Kidney epithelial cell (primary cell): ENCODE measurements around the gene SORBS1. TPM values are rescaled to one million over a fixed set of nuclear protein-coding genes. Genes with fewer than 3 reads are reported as not detected.

ENCODE experiments used
- DNase-seq: peaks from one replicate; pipeline ENCODE4 v3.0.0-alpha.2; 2010; ENCODE audit warnings: low read depth
- H3K27me3 ChIP-seq: 2 replicates; pipeline ENCODE4 v1.6.0; 2011; ENCODE audit warnings: low read length; ENCODE audit not compliant: control insufficient read depth, insufficient read depth
- H3K36me3 ChIP-seq: 2 replicates; pipeline ENCODE4 v1.5.1; 2011; ENCODE audit warnings: low read length; ENCODE audit not compliant: control insufficient read depth, insufficient read depth
- H3K4me3 ChIP-seq: 2 replicates; pipeline ENCODE4 v1.5.1; 2011; ENCODE audit warnings: low read depth, mild to moderate bottlenecking, control low read depth, low read length
- CTCF ChIP-seq: IDR thresholded peaks from 2 replicates; pipeline ENCODE4 v1.5.1; 2011; ENCODE audit warnings: mild to moderate bottlenecking, moderate library complexity, low read length, control low read depth, inconsistent platforms; ENCODE audit not compliant: insufficient read depth, poor library complexity, severe bottlenecking
- total RNA-seq: library from RNA; depleted of rRNA; stranded (reverse); fragments of >200 nt; gene quantifications from 2 replicates; pipeline ENCODE4 v1.2.3, GENCODE V29; 2015

The SORBS1 gene
- total RNA-seq, 1 donor from 2014 or later, result 4.9 TPM

GRCh38 chr10:95531994-95532399 is 29.2 kb downstream of the SORBS1 start:
- no peak for DNase-seq
- no peak overlapping the region for H3K4me3 ChIP-seq
- no peaks in the 10 kb centered on the region for H3K36me3 ChIP-seq
- TF ChIP-seq CTCF, result no peak
- no peaks in the 10 kb centered on the region for H3K27me3 ChIP-seq

- no peak for TF ChIP-seq CTCF
Measured at GRCh38 chr10:95531058-95531809, 29.9 kb downstream of the SORBS1 start.

GRCh38 chr10:95530561-95530960 is 30.6 kb downstream of the SORBS1 start:
- Histone ChIP-seq H3K27me3 (no peaks in the 10 kb centered on the region), H3K36me3 (no peaks in the 10 kb centered on the region), H3K4me3 (no peak overlapping the region)
- TF ChIP-seq CTCF, result no peak
- no peak for DNase-seq

More at GRCh38 chr10:95531058-95531809, 29.9 kb downstream of the SORBS1 start:
- no peak overlapping the region for H3K4me3 ChIP-seq
- DNase-seq, result no peak
- H3K36me3 ChIP-seq, result no peaks in the 10 kb centered on the region
- H3K27me3 ChIP-seq, result no peaks in the 10 kb centered on the region

- H3K36me3 ChIP-seq, result no peaks in the 10 kb centered on the region
- no peak for TF ChIP-seq CTCF
- no peaks in the 10 kb centered on the region for H3K27me3 ChIP-seq
- no peak overlapping the region for H3K4me3 ChIP-seq
- DNase-seq, result no peak
Measured at GRCh38 chr10:95530029-95530428, 31.1 kb downstream of the SORBS1 start.

GRCh38 chr10:95526044-95526443 is 35.1 kb downstream of the SORBS1 start:
- Histone ChIP-seq H3K4me3 (no peak overlapping the region), H3K36me3 (no peaks in the 10 kb centered on the region), H3K27me3 (no peaks in the 10 kb centered on the region)
- no peak for TF ChIP-seq CTCF
- no peak for DNase-seq

GRCh38 chr10:95525033-95525418 is 36.1 kb downstream of the SORBS1 start:
- Histone ChIP-seq H3K36me3 (no peaks in the 10 kb centered on the region), H3K4me3 (no peak overlapping the region), H3K27me3 (no peaks in the 10 kb centered on the region)
- no peak for TF ChIP-seq CTCF
- DNase-seq, result peak; percentile 48
